Measurements from ENCODE around the gene PAOX. TPM values are rescaled to one million over a fixed set of nuclear protein-coding genes. Genes with fewer than 3 reads are reported as not detected.

Gene PAOX
- total and polyA plus RNA-seq, 2 of the 13 experiments (the other 11 are each of a cell fraction or from before 2014, with no cell fraction given) = 0.49 to 0.77 TPM

GRCh38 chr10:133394064-133394663 is 15.1 kb downstream of the PAOX start, which contains the start of gene MTG1 (continued):
- TF ChIP-seq ZNF407 (CRISPR knock-in tag; IDR thresholded peaks at IDR 0.05; ENCODE audit: not compliant biosample characterization) = peak; percentile 91
- TF ChIP-seq KLF12 (CRISPR knock-in tag; IDR thresholded peaks at IDR 0.05; ENCODE audit: borderline replicate concordance) = peak; percentile 80; the same call in 1 of the 2 replicates
- TF ChIP-seq HDAC2 (CRISPR knock-in tag; IDR thresholded peaks at IDR 0.05) = peak; percentile 79
- no peak for TF ChIP-seq ATF6 (CRISPR knock-in tag; conservative IDR thresholded peaks at IDR 0.05)
- TF ChIP-seq KLF6 (CRISPR knock-in tag; IDR thresholded peaks at IDR 0.05) = peak; percentile 90
- peak; percentile 37; the same call in 1 of the 2 replicates for TF ChIP-seq TOPORS (CRISPR knock-in tag; IDR thresholded peaks at IDR 0.05)
- TF ChIP-seq ZBTB1 (CRISPR knock-in tag; IDR thresholded peaks at IDR 0.05; ENCODE audit: borderline replicate concordance) = peak; percentile 95
- TF ChIP-seq CHD2 (IDR thresholded peaks at IDR 0.05; ENCODE audit: low read depth, low read length) = peak; percentile 72
- TF ChIP-seq SMAD1 (CRISPR knock-in tag; IDR thresholded peaks at IDR 0.05; ENCODE audit: borderline replicate concordance, low read depth) = peak; percentile 76; the same call in 1 of the 2 replicates
- TF ChIP-seq KAT8 (CRISPR knock-in tag; IDR thresholded peaks at IDR 0.05) = peak; percentile 96
- peak; percentile 91; the same call in 1 of the 2 replicates for TF ChIP-seq CENPT (CRISPR knock-in tag; IDR thresholded peaks at IDR 0.05; ENCODE audit: low read depth)
- peak; percentile 76 for TF ChIP-seq SMAD3 (CRISPR knock-in tag; IDR thresholded peaks at IDR 0.05)
- TF ChIP-seq ZNF124 (CRISPR knock-in tag; IDR thresholded peaks at IDR 0.05) = peak; percentile 57; the same call in 1 of the 2 replicates
- TF ChIP-seq CREB3 (CRISPR knock-in tag; IDR thresholded peaks at IDR 0.05) = no peak
- peak; percentile 78 for TF ChIP-seq TEAD3 (CRISPR knock-in tag; optimal IDR thresholded peaks at IDR 0.05; ENCODE audit: borderline replicate concordance)
- peak; percentile 98 for TF ChIP-seq NR2C2 (CRISPR knock-in tag; IDR thresholded peaks at IDR 0.05; ENCODE audit: borderline replicate concordance)
- TF ChIP-seq TEAD2 (CRISPR knock-in tag; IDR thresholded peaks at IDR 0.05) = no peak
- TF ChIP-seq SALL2 (CRISPR knock-in tag; IDR thresholded peaks at IDR 0.05) = 0 out of 2 replicates have a peak, but pooled peaks have one; percentile 62
- no peak for TF ChIP-seq KDM6A (CRISPR knock-in tag; IDR thresholded peaks at IDR 0.05; ENCODE audit: low read depth)
- TF ChIP-seq JUN (CRISPR knock-in tag; IDR thresholded peaks at IDR 0.05) = no peak

All from HepG2 (cell line).